CD4-positive, alpha-beta T cell (primary cell): Measurements from ENCODE around the gene SYTL3. TPM values are rescaled to one million over a fixed set of nuclear protein-coding genes. Genes with fewer than 3 reads are reported as not detected.

ENCODE experiments used
- ATAC-seq: fragments of 200-7000 bp; cut with Tn5 transposase; one replicate; pipeline ENCODE4 v1.10.0; 2022; ENCODE audit warnings: mild to moderate bottlenecking; ENCODE audit not compliant: poor library complexity
- CTCF ChIA-PET: fragments of 350-600 bp; sonication (Branson Sonifier 250); formaldehyde crosslinking; loops from one replicate; lab custom pipeline; 2021; ENCODE audit warnings: antibody characterized with exemption, inconsistent platforms; lab: Charles Lee
- POLR2A ChIA-PET: fragments of 350-600 bp; sonication (Branson Sonifier 250); formaldehyde crosslinking; loops from one replicate; lab custom pipeline; 2021; ENCODE audit warnings: antibody characterized with exemption, inconsistent platforms; lab: Charles Lee
- DNase-seq, 14 experiments: peaks; one replicate each; pipeline ENCODE4 v3.0.0-alpha.2; 2013 to 2020; ENCODE audit warnings: mixed read lengths in 2 of 14
- H3K27ac ChIP-seq, 2 donors: one replicate each; pipeline versions ENCODE4 v1.5.1 to v1.7.0; 2013; ENCODE audit warnings: low read length in 2 of 2, low read depth in 1 of 2, mild to moderate bottlenecking in 1 of 2
- H3K27me3 ChIP-seq, 2 experiments: 1 replicate in 1 of 2; 2 replicates in 1 of 2; pipeline versions ENCODE4 v1.6.1 to v1.7.0; 2013; ENCODE audit warnings: low read length in 2 of 2, control low read depth in 1 of 2, mild to moderate bottlenecking in 1 of 2, moderate library complexity in 1 of 2; ENCODE audit not compliant: insufficient read depth in 2 of 2, control insufficient read depth in 1 of 2
- H3K36me3 ChIP-seq: one replicate; pipeline ENCODE4 v1.6.1; 2013; ENCODE audit warnings: low read length, control low read depth; ENCODE audit not compliant: insufficient read depth
- H3K4me1 ChIP-seq: one replicate; pipeline ENCODE4 v1.6.1; 2013; ENCODE audit warnings: low read length, control low read depth; ENCODE audit not compliant: insufficient read depth
- H3K4me3 ChIP-seq: one replicate; pipeline ENCODE4 v1.5.1; 2013; ENCODE audit warnings: mild to moderate bottlenecking, low read length, moderate library complexity
- H3K9me3 ChIP-seq, 2 experiments: 1 replicate in 1 of 2; 2 replicates in 1 of 2; pipeline versions ENCODE4 v1.6.1 to v1.7.0; 2013; ENCODE audit warnings: low read length in 2 of 2, mild to moderate bottlenecking in 2 of 2, control low read depth in 1 of 2, moderate library complexity in 1 of 2; ENCODE audit not compliant: control insufficient read depth in 1 of 2, insufficient read depth in 1 of 2
- H3K27ac Mint-ChIP-seq: one replicate; pipeline ENCODE4 v1.8.0; 2020; ENCODE audit warnings: mixed read lengths
- H3K27me3 Mint-ChIP-seq: one replicate; pipeline ENCODE4 v1.8.0; 2021; ENCODE audit warnings: mixed read lengths
- H3K36me3 Mint-ChIP-seq: one replicate; pipeline ENCODE4 v1.8.0; 2021; ENCODE audit warnings: low read depth, mixed read lengths
- H3K4me1 Mint-ChIP-seq: one replicate; pipeline ENCODE4 v1.8.0; 2021; ENCODE audit warnings: low read depth, mixed read lengths
- H3K4me3 Mint-ChIP-seq: one replicate; pipeline ENCODE4 v1.8.0; 2020; ENCODE audit warnings: mild to moderate bottlenecking, mixed read lengths
- H3K9me3 Mint-ChIP-seq: one replicate; pipeline ENCODE4 v1.8.0; 2020; ENCODE audit warnings: mixed read lengths
- intact Hi-C, 2 experiments: fragments of 100-400 bp; cut with DNase I in 1 of 2; cut with micrococcal nuclease in 1 of 2; formaldehyde crosslinking; loops; one replicate each; pipeline versions ENCODE4 v1.15.1 to v1.9.0; 2023 to 2025; cut with DNase I, micrococcal nuclease
- total RNA-seq, 174 experiments: library from RNA in 2 of 174; stranded (reverse) in 2 of 174; gene quantifications; one replicate each; pipeline ENCODE4 v1.2.3 and lab custom pipeline; 2021 to 2026
- TF ChIP-seq, protein P1 (sequence below): fragments of 200-600 bp; IDR thresholded peaks from one replicate; pipeline ENCODE4 v1.8.0; 2022; ENCODE audit warnings: antibody characterized with exemption, mild to moderate bottlenecking

SYTL3 gene
- total RNA-seq, 2 experiments from 2014 or later = 41.2 to 42.7 TPM

- Mint-ChIP-seq H3K4me1 (peaks cover 5% of the 10 kb centered on the region), H3K36me3 (peaks cover 59% of the 10 kb centered on the region), H3K27me3 (no peaks in the 10 kb centered on the region), H3K4me3 (no peak overlapping the region), H3K27ac (no peak overlapping the region), H3K9me3 (no peaks in the 10 kb centered on the region)
- intact Hi-C loops = no loop called here
- ChIA-PET POLR2A (interaction anchor here (0.6 kb wide), 1 partner anchor 25 kb away, joined by 3 read pairs; no protein-coding TSS in a partner anchor), CTCF (no interaction called here)
- Histone ChIP-seq H3K9me3 (no peaks in the 10 kb centered on the region), H3K27me3 (no peaks in the 10 kb centered on the region), H3K4me3 (no peak overlapping the region), H3K4me1 (peaks cover 17% of the 10 kb centered on the region), H3K27ac (no peak overlapping the region), H3K36me3 (peaks cover 34% of the 10 kb centered on the region)
- TF ChIP-seq, protein P1, sequence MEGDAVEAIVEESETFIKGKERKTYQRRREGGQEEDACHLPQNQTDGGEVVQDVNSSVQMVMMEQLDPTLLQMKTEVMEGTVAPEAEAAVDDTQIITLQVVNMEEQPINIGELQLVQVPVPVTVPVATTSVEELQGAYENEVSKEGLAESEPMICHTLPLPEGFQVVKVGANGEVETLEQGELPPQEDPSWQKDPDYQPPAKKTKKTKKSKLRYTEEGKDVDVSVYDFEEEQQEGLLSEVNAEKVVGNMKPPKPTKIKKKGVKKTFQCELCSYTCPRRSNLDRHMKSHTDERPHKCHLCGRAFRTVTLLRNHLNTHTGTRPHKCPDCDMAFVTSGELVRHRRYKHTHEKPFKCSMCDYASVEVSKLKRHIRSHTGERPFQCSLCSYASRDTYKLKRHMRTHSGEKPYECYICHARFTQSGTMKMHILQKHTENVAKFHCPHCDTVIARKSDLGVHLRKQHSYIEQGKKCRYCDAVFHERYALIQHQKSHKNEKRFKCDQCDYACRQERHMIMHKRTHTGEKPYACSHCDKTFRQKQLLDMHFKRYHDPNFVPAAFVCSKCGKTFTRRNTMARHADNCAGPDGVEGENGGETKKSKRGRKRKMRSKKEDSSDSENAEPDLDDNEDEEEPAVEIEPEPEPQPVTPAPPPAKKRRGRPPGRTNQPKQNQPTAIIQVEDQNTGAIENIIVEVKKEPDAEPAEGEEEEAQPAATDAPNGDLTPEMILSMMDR = no peak
- ATAC-seq (no peak), DNase-seq (no peak)
These were observed 75.8 kb downstream of the SYTL3 start for GRCh38 chr6:158725704-158726103.

GRCh38 chr6:158729906-158730540 lies 80.2 kb downstream of the SYTL3 start:
- TF ChIP-seq, protein P1 = no peak
- Histone ChIP-seq H3K9me3 (peaks cover 9 to 15% of the 10 kb centered on the region in 2 experiments), H3K27ac (no peak overlapping the region), H3K4me1 (peaks cover 3% of the 10 kb centered on the region), H3K27me3 (no peaks in the 10 kb centered on the region), H3K36me3 (peaks cover 42% of the 10 kb centered on the region), H3K4me3 (no peak overlapping the region)
- DNase-seq (no peak), ATAC-seq (no peak)
- Mint-ChIP-seq H3K9me3 (no peaks in the 10 kb centered on the region), H3K4me3 (no peak overlapping the region), H3K4me1 (no peaks in the 10 kb centered on the region), H3K36me3 (peaks cover 85% of the 10 kb centered on the region), H3K27me3 (no peaks in the 10 kb centered on the region), H3K27ac (no peak overlapping the region)
- CTCF ChIA-PET = no interaction called here
- POLR2A ChIA-PET = no interaction called here
- intact Hi-C loops = no loop called here

GRCh38 chr6:158730541-158730907 lies 80.7 kb downstream of the SYTL3 start:
- no peaks in the 10 kb centered on the region for H3K4me1 Mint-ChIP-seq
- peaks cover 85% of the 10 kb centered on the region for H3K36me3 Mint-ChIP-seq
- CTCF ChIA-PET = interaction anchor here (0.6 kb wide), 1 partner anchor 22 kb away, joined by 4 read pairs; no protein-coding TSS in a partner anchor

More at GRCh38 chr6:158730541-158730907, 80.7 kb downstream of the SYTL3 start:
- H3K4me3 Mint-ChIP-seq = no peak overlapping the region
- DNase-seq (no peak), ATAC-seq (no peak)
- H3K27me3 Mint-ChIP-seq = no peaks in the 10 kb centered on the region
- Histone ChIP-seq H3K4me1 (peaks cover 3% of the 10 kb centered on the region), H3K27me3 (no peaks in the 10 kb centered on the region), H3K27ac (no peak overlapping the region), H3K9me3 (peaks cover 9 to 15% of the 10 kb centered on the region in 2 experiments), H3K4me3 (no peak overlapping the region), H3K36me3 (peaks cover 41% of the 10 kb centered on the region)
- no peak overlapping the region for H3K27ac Mint-ChIP-seq
- TF ChIP-seq, protein P1 = no peak
- POLR2A ChIA-PET = no interaction called here
- intact Hi-C loops = no loop called here
- H3K9me3 Mint-ChIP-seq = no peaks in the 10 kb centered on the region
